Measurements from ENCODE around the gene IMPA2. TPM values are rescaled to one million over a fixed set of nuclear protein-coding genes. Genes with fewer than 3 reads are reported as not detected.

IMPA2 gene
- total RNA-seq, 4 donors from 2014 or later = 50.1 to 290 (median 84.6) TPM

DNA sequence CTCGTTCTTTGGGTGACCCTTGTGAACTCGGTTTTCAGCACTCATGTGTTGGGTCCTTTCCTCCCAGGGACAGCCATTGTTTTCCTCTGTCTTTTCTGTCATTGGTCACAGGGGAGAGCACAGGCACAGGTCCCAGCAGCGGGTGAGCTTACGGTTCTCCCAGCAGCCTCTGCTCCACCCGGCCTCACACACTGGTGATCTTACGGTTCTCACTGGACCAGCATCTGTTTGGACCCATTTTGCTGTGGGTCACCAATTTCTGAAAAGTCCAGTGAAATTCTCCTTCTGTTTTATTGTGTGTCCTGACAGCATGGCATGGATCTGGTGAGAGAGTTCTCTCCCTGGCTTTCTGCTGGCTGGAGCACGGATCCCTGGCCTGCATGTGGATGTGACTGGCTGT is 62.5 kb downstream of the IMPA2 start:
- WGBS, 2 donors (ENCODE audit: low coverage in 1 of 2) = 33 to 79% methylated on average over 1 to 7 of the region's 7 CpGs
- Histone ChIP-seq H3K27me3 (no peaks in the 10 kb centered on the region), H3K9me3 (no peaks in the 10 kb centered on the region), H3K4me1 (peaks cover 0 to 4% (median 2%) of the 10 kb centered on the region in 4 donors), H3K27ac (no peak overlapping the region), H3K36me3 (no peaks in the 10 kb centered on the region), H3K4me3 (no peak overlapping the region)
- intact Hi-C loops (cut with DNase I; ENCODE audit: low total_unique reads) (no loop called here), in situ Hi-C loops (cut with MboI; ENCODE audit: low pct_ligation_motif_present in 1 of 4, low pct_unique_long_range_greater_than_20kb in 1 of 4, low sequenced_read_pairs in 3 of 4) (loop anchor here in 3 of 4 donors (25.0 kb wide), 1 partner anchor 307 kb away; no protein-coding TSS in a partner anchor)
- TF ChIP-seq POLR2AphosphoS5 (IDR thresholded peaks at IDR 0.05) (no peak), POLR2A (IDR thresholded peaks at IDR 0.05) (no peak), CTCF (IDR thresholded peaks at IDR 0.05) (no peak)
- DNase-seq = no peak

- H3K4me3 ChIP-seq = no peak overlapping the region
- intact Hi-C loops (cut with DNase I; ENCODE audit: low total_unique reads) = no loop called here
- no peaks in the 10 kb centered on the region for H3K4me1 ChIP-seq
- TF ChIP-seq CTCF (IDR thresholded peaks at IDR 0.05) (no peak), POLR2A (IDR thresholded peaks at IDR 0.05) (no peak), POLR2AphosphoS5 (IDR thresholded peaks at IDR 0.05) (no peak), EP300 (IDR thresholded peaks at IDR 0.05; ENCODE audit: low read depth) (no peak)
- no peak overlapping the region for H3K27ac ChIP-seq
- no peak for DNase-seq
- WGBS, 2 donors (ENCODE audit: low coverage in 1 of 2) = 72 to 85% methylated on average over 5 of the region's 5 CpGs
- no peaks in the 10 kb centered on the region for H3K27me3 ChIP-seq
- no peaks in the 10 kb centered on the region for H3K9me3 ChIP-seq
- H3K36me3 ChIP-seq = no peaks in the 10 kb centered on the region
- in situ Hi-C loops (cut with MboI; ENCODE audit: low pct_ligation_motif_present in 1 of 4, low pct_unique_long_range_greater_than_20kb in 1 of 4, low sequenced_read_pairs in 3 of 4) = loop anchor here in 3 of 4 donors (25.0 kb wide), 1 partner anchor 307 kb away; no protein-coding TSS in a partner anchor
Measured at GRCh38 chr18:12044591-12044990, 63.3 kb downstream of the IMPA2 start.

GRCh38 chr18:12046046-12046750 is 64.9 kb downstream of the IMPA2 start:
- TF ChIP-seq POLR2AphosphoS5 (IDR thresholded peaks at IDR 0.05) (no peak), POLR2A (IDR thresholded peaks at IDR 0.05) (no peak), EP300 (IDR thresholded peaks at IDR 0.05; ENCODE audit: low read depth) (no peak), CTCF (IDR thresholded peaks at IDR 0.05) (no peak)
- intact Hi-C loops (cut with DNase I; ENCODE audit: low total_unique reads) = no loop called here
- in situ Hi-C loops (cut with MboI; ENCODE audit: low pct_ligation_motif_present in 1 of 4, low pct_unique_long_range_greater_than_20kb in 1 of 4, low sequenced_read_pairs in 3 of 4) = loop anchor here in 3 of 4 donors (25.0 kb wide), 1 partner anchor 309 kb away; no protein-coding TSS in a partner anchor
- no peaks in the 10 kb centered on the region for H3K36me3 ChIP-seq
- H3K4me1 ChIP-seq = no peaks in the 10 kb centered on the region
- no peak for DNase-seq
- H3K4me3 ChIP-seq = no peak overlapping the region
- H3K9me3 ChIP-seq = no peaks in the 10 kb centered on the region
- no peak overlapping the region for H3K27ac ChIP-seq
- WGBS, 2 donors (ENCODE audit: low coverage in 1 of 2) = 84% methylated on average over 15 of the region's 15 CpGs; no CpG with 5 or more reads in 1 of the 2 donors
- no peaks in the 10 kb centered on the region for H3K27me3 ChIP-seq

GRCh38 chr18:12046751-12047335 is 65.5 kb downstream of the IMPA2 start:
- in situ Hi-C loops (cut with MboI; ENCODE audit: low pct_ligation_motif_present in 1 of 4, low pct_unique_long_range_greater_than_20kb in 1 of 4, low sequenced_read_pairs in 3 of 4) (loop anchor here in 3 of 4 donors (25.0 kb wide), 1 partner anchor 310 kb away; no protein-coding TSS in a partner anchor), intact Hi-C loops (cut with DNase I; ENCODE audit: low total_unique reads) (no loop called here)
- H3K27ac ChIP-seq = no peak overlapping the region
- H3K4me1 ChIP-seq = no peaks in the 10 kb centered on the region
- TF ChIP-seq POLR2A (IDR thresholded peaks at IDR 0.05) (no peak), POLR2AphosphoS5 (IDR thresholded peaks at IDR 0.05) (no peak), CTCF (IDR thresholded peaks at IDR 0.05) (no peak), EP300 (IDR thresholded peaks at IDR 0.05; ENCODE audit: low read depth) (no peak)
- no peaks in the 10 kb centered on the region for H3K9me3 ChIP-seq
- no peak overlapping the region for H3K4me3 ChIP-seq
- DNase-seq = no peak
- no peaks in the 10 kb centered on the region for H3K27me3 ChIP-seq
- WGBS, 2 donors (ENCODE audit: low coverage in 1 of 2) = 86% methylated on average over 11 of the region's 12 CpGs; no CpG with 5 or more reads in 1 of the 2 donors
- no peaks in the 10 kb centered on the region for H3K36me3 ChIP-seq
